Sigmoid colon (tissue), 4 donors: ENCODE data around the gene CCDC192.

ENCODE experiments used
- CTCF ChIP-seq, 4 experiments: fragments of 450-650 bp in 3 of 4; fragments of 200-600 bp in 1 of 4; IDR thresholded peaks; one replicate each; pipeline ENCODE4 v1.5.1; 2016 to 2019; ENCODE audit warnings: antibody characterized with exemption in 4 of 4, mild to moderate bottlenecking in 3 of 4, moderate library complexity in 2 of 4
- EP300 ChIP-seq, 4 donors: sonication (generic); formaldehyde crosslinking; IDR thresholded peaks; one replicate each; pipeline ENCODE4 v1.6.1; 2017; ENCODE audit warnings: antibody characterized with exemption in 4 of 4
- POLR2A ChIP-seq, 2 donors: fragments of 450-650 bp; IDR thresholded peaks; one replicate each; pipeline ENCODE4 v1.6.1; 2016; ENCODE audit warnings: antibody characterized with exemption in 2 of 2, mild to moderate bottlenecking in 2 of 2, moderate library complexity in 2 of 2
- POLR2AphosphoS5 ChIP-seq, 4 donors: sonication (generic); formaldehyde crosslinking; IDR thresholded peaks; one replicate each; pipeline ENCODE4 v1.6.1; 2017; ENCODE audit warnings: antibody characterized with exemption in 4 of 4

- TF ChIP-seq CTCF (IDR thresholded peaks at IDR 0.05) (no peak), POLR2A (IDR thresholded peaks at IDR 0.05) (no peak), POLR2AphosphoS5 (IDR thresholded peaks at IDR 0.05) (no peak), EP300 (IDR thresholded peaks at IDR 0.05) (no peak)
Observed at GRCh38 chr5:127666043-127666716, 37.0 kb upstream of the CCDC192 start.
